Body of pancreas (tissue), 4 donors: ENCODE results near the gene RUSC2. TPM values are rescaled to one million over a fixed set of nuclear protein-coding genes. Genes with fewer than 3 reads are reported as not detected.

Source experiments
- ATAC-seq: fragments of 150-250 bp; one replicate; pipeline ENCODE4 v1.9.1; 2016
- DNase-seq, 4 donors: peaks; one replicate each; pipeline ENCODE4 v3.0.0-alpha.2; 2019
- H3K27ac ChIP-seq, 4 donors: fragments of 200-600 bp; sonication (generic); 1 replicate in 3 of 4; 2 replicates in 1 of 4; pipeline versions ENCODE4 v1.5.1 to v1.6.1; 2016 to 2019; ENCODE audit warnings: mild to moderate bottlenecking in 1 of 4, mixed read lengths in 1 of 4, moderate library complexity in 1 of 4
- H3K27me3 ChIP-seq, 2 donors: fragments of 200-600 bp; sonication (generic); one replicate each; pipeline ENCODE4 v1.6.0; 2016; ENCODE audit warnings: mild to moderate bottlenecking in 1 of 2
- H3K36me3 ChIP-seq, 2 donors: fragments of 200-600 bp; sonication (generic); replicated peaks in 1 of 2; 2 replicates each; pipeline ENCODE4 v1.5.1; 2016; ENCODE audit warnings: low read depth in 2 of 2; ENCODE audit not compliant: insufficient read depth in 1 of 2
- H3K4me1 ChIP-seq: fragments of 200-600 bp; sonication (generic); one replicate; pipeline ENCODE4 v1.6.0; 2016
- H3K4me3 ChIP-seq, 2 donors: fragments of 200-600 bp; sonication (generic); 1 replicate in 1 of 2; 2 replicates in 1 of 2; pipeline ENCODE4 v1.5.1; 2016 to 2019
- H3K9me3 ChIP-seq, 3 donors: fragments of 200-600 bp; sonication (generic); 1 replicate in 2 of 3; 2 replicates in 1 of 3; pipeline ENCODE4 v1.5.1; 2016
- POLR2A ChIP-seq, 3 donors: fragments of 450-650 bp; IDR thresholded peaks; one replicate each; pipeline ENCODE4 v1.6.1; 2016; ENCODE audit warnings: antibody characterized with exemption in 3 of 3, mild to moderate bottlenecking in 2 of 3
- WGBS, 2 donors: methylation state at CpG; one replicate each; pipeline ENCODE4 v1.1.5; 2017; 5-methylcytosine and 5-hydroxymethylcytosine counted together
- intact Hi-C: fragments of 100-400 bp; cut with DNase I; formaldehyde crosslinking; loops from one replicate; pipeline ENCODE4 v1.15.1; 2023
- total RNA-seq, 2 donors: library from RNA; depleted of rRNA; stranded (reverse); fragments of >200 nt; gene quantifications; one replicate each; pipeline ENCODE4 v1.1.0, GENCODE V29; 2016
- TF ChIP-seq, protein P1 (sequence below), 7 experiments: fragments of 450-650 bp in 4 of 7; fragments of 200-600 bp in 3 of 7; sonication (generic) in 3 of 7; IDR thresholded peaks; one replicate each; pipeline ENCODE4 v1.5.1; 2016 to 2019; ENCODE audit warnings: antibody characterized with exemption in 7 of 7

The RUSC2 gene
- total RNA-seq, 2 donors from 2014 or later = 16.9 to 27.4 TPM

DNA sequence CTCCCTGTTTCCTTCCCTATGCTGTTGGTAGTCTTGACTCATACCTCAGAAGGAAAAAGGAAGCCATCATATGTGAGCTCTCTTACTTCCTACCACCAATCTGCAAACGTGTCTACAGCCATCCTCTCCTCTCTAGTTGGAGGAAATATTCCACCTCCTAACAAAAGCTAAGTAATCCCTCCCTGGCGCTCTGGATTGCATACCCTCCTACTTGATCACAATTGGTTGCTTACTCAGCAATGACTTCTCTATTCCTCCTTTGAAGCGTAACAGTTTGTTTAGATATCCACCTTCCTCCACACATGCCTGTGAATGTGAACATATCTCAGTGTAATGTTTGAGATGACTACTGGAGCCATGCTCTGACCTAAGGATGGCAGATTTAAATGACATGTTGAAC is 18.2 kb downstream of the RUSC2 start:
- no peaks in the 10 kb centered on the region for H3K9me3 ChIP-seq
- no peak for ATAC-seq
- TF ChIP-seq, protein P1, sequence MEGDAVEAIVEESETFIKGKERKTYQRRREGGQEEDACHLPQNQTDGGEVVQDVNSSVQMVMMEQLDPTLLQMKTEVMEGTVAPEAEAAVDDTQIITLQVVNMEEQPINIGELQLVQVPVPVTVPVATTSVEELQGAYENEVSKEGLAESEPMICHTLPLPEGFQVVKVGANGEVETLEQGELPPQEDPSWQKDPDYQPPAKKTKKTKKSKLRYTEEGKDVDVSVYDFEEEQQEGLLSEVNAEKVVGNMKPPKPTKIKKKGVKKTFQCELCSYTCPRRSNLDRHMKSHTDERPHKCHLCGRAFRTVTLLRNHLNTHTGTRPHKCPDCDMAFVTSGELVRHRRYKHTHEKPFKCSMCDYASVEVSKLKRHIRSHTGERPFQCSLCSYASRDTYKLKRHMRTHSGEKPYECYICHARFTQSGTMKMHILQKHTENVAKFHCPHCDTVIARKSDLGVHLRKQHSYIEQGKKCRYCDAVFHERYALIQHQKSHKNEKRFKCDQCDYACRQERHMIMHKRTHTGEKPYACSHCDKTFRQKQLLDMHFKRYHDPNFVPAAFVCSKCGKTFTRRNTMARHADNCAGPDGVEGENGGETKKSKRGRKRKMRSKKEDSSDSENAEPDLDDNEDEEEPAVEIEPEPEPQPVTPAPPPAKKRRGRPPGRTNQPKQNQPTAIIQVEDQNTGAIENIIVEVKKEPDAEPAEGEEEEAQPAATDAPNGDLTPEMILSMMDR (IDR thresholded peaks at IDR 0.05) = no peak
- TF ChIP-seq POLR2A (IDR thresholded peaks at IDR 0.05) = no peak
- H3K27me3 ChIP-seq = no peaks in the 10 kb centered on the region
- no peak for DNase-seq
- H3K27ac ChIP-seq = no peak overlapping the region
- intact Hi-C loops = no loop called here
- H3K36me3 ChIP-seq = no peaks in the 10 kb centered on the region
- H3K4me3 ChIP-seq = no peak overlapping the region
- 73 to 77% methylated on average over 3 of the region's 3 CpGs for WGBS, 2 donors
- H3K4me1 ChIP-seq = peaks cover 23% of the 10 kb centered on the region

DNA sequence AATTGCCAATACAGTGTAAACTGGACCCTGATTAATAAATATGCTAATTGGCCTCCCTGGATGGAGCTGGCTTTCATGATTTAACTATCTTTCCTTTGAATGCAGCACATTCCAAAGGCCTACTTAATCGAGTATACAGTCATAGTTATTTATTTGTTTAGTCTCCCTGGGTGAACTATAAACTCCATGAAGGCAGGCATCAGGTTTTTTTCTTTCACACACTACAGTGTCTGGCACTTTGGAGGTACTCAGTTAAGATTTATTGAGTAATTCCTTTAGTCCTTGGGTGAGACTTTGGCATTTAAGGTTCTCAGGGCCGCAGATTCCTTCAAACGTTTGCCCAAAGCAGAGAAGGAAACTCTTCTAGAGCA is 20.5 kb downstream of the RUSC2 start:
- 58 to 59% methylated on average over 3 of the region's 3 CpGs for WGBS, 2 donors
- H3K9me3 ChIP-seq = no peaks in the 10 kb centered on the region
- peak overlapping the region; percentile 6 to 79 (median 66) for H3K27ac ChIP-seq
- no peaks in the 10 kb centered on the region for H3K36me3 ChIP-seq
- ATAC-seq (no peak), DNase-seq (no peak)
- TF ChIP-seq, protein P1 (IDR thresholded peaks at IDR 0.05) = no peak
- no peak for TF ChIP-seq POLR2A (IDR thresholded peaks at IDR 0.05)
- no peaks in the 10 kb centered on the region for H3K27me3 ChIP-seq
- intact Hi-C loops = no loop called here
- peaks cover 23% of the 10 kb centered on the region for H3K4me1 ChIP-seq
- H3K4me3 ChIP-seq = no peak overlapping the region

DNA sequence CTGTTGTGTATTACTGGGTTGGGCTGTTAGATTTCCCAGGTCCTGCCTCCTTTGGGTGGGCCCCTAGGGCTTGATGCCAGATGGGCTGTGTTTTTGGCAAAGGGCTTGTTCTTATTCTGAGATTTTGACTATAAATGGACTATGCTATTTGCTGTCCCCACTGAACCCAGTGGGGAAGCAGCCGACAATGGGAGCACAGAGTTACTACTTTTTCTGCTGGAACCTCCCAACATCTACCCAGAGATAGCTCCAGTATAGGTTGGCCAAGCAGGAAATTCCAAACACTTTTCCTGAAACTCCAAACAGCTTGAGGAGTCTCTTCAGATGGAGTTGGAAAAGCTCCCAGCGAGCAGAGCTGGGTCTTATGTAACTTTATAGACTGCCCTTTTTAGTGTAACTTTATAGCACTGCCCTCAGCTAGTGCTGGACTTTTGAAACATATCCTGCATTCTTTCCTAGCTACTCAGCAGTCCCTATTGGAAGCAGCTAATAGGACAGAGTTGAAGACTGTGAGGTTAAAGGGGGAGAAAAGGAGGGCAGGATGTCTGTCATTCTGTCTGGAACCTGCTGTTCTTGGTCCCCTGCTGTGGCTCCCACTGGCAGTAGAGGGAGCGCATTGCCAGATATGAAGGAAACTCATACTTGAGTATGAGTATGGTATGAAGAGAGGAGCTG is 21.0 kb downstream of the RUSC2 start:
- H3K4me3 ChIP-seq = no peak overlapping the region
- no peaks in the 10 kb centered on the region for H3K36me3 ChIP-seq
- peak overlapping the region; percentile 60 to 79 (median 70) for H3K27ac ChIP-seq
- H3K4me1 ChIP-seq = peaks cover 27% of the 10 kb centered on the region
- intact Hi-C loops = no loop called here
- no peaks in the 10 kb centered on the region for H3K27me3 ChIP-seq
- no peaks in the 10 kb centered on the region for H3K9me3 ChIP-seq
- 41 to 49% methylated on average over 3 of the region's 3 CpGs for WGBS, 2 donors
- TF ChIP-seq, protein P1 (IDR thresholded peaks at IDR 0.05) = peak in 2 of 7 experiments; percentile 4 to 22
- peak in 1 of 3 donors; percentile 27 for TF ChIP-seq POLR2A (IDR thresholded peaks at IDR 0.05)
- ATAC-seq = peak; percentile 83
- DNase-seq = peak; percentile 29 to 64 (median 52)

DNA sequence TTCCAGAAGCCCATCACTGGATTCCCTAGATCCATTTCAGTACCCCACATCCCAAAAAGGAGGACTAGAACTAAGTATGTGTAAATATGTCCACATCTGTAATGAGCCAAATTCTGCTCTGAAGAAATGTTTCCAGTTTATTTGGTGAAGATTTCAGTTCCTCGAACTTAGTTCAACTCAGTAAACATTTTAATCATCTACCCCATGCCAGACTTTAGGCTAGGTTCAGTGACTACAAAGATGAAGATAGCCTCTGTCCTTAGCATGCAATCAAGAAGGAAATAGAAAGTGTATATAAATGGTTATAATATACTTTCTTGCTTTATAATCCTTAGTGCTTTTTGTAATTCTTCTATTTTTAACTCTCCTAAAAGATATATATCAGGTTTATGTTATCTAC is 21.5 kb downstream of the RUSC2 start:
- Histone ChIP-seq H3K4me3 (no peak overlapping the region), H3K27ac (peak overlapping the region; percentile 60 to 79 (median 70)), H3K27me3 (no peaks in the 10 kb centered on the region), H3K9me3 (no peaks in the 10 kb centered on the region), H3K36me3 (no peaks in the 10 kb centered on the region), H3K4me1 (peaks cover 31% of the 10 kb centered on the region)
- no peak for TF ChIP-seq POLR2A (IDR thresholded peaks at IDR 0.05)
- TF ChIP-seq, protein P1 (IDR thresholded peaks at IDR 0.05) = no peak
- intact Hi-C loops = no loop called here
- 6 to 13% methylated on average over 1 of the region's 1 CpG for WGBS, 2 donors
- DNase-seq (no peak), ATAC-seq (no peak)

DNA sequence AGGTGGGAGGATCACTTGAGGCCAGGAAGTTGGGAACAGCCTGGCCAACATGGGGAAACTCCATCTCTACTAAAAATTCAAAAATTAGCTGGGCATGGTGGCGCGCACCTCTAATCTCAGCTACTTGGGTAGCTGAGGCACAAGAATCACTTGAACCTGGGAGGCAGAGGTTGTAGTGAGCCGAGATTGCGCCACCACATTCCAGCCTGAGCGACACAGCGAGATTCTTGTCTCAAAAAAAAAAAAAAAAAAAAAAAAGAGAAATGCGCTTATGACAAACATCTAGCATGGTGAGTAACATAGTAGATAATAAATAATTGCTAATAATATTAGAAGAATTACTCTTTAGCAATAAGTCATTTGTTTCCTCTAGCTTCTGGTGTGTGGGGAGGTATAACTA is 25.9 kb downstream of the RUSC2 start:
- 67 to 77% methylated on average over 7 of the region's 7 CpGs for WGBS, 2 donors
- intact Hi-C loops = no loop called here
- H3K4me3 ChIP-seq = no peak overlapping the region
- DNase-seq = peak in 2 of 4 donors; percentile 31 to 35
- TF ChIP-seq POLR2A (IDR thresholded peaks at IDR 0.05) = no peak
- TF ChIP-seq, protein P1 (IDR thresholded peaks at IDR 0.05) = no peak
- peaks cover 63% of the 10 kb centered on the region for H3K4me1 ChIP-seq
- H3K27me3 ChIP-seq = no peaks in the 10 kb centered on the region
- ATAC-seq = no peak
- no peaks in the 10 kb centered on the region for H3K9me3 ChIP-seq
- peak overlapping the region; percentile 53 to 86 (median 82) for H3K27ac ChIP-seq
- no peaks in the 10 kb centered on the region for H3K36me3 ChIP-seq
